Fibroblast of skin of right quadriceps (primary cell): ENCODE results near the gene FSCN2.

Experiments
- DNase-seq: peaks from one replicate; pipeline ENCODE4 v3.0.0-alpha.2; 2013

FSCN2 gene

GRCh38 chr17:81558941-81559806 lies 31.0 kb downstream of the FSCN2 start:
- no peak for DNase-seq

GRCh38 chr17:81561494-81561885 lies 33.3 kb downstream of the FSCN2 start:
- DNase-seq, result no peak

GRCh38 chr17:81563861-81564586 lies 35.8 kb downstream of the FSCN2 start:
- DNase-seq, result peak; percentile 67

- DNase-seq, result no peak
Measured at GRCh38 chr17:81564778-81565177, 36.6 kb downstream of the FSCN2 start.

- no peak for DNase-seq
Measured at GRCh38 chr17:81565231-81565630, 37.1 kb downstream of the FSCN2 start.

GRCh38 chr17:81566461-81567126 lies 38.4 kb downstream of the FSCN2 start:
- peak; percentile 99 for DNase-seq

GRCh38 chr17:81567191-81567590 lies 39.0 kb downstream of the FSCN2 start:
- no peak for DNase-seq

GRCh38 chr17:81568416-81568815 lies 40.2 kb downstream of the FSCN2 start:
- DNase-seq, result no peak

- no peak for DNase-seq
Measured at GRCh38 chr17:81569986-81570514, 41.9 kb downstream of the FSCN2 start.

GRCh38 chr17:81570964-81571363 lies 42.8 kb downstream of the FSCN2 start:
- DNase-seq, result no peak

GRCh38 chr17:81572563-81573168 lies 44.5 kb downstream of the FSCN2 start:
- peak; percentile 57 for DNase-seq

GRCh38 chr17:81573794-81574642 lies 45.8 kb downstream of the FSCN2 start:
- DNase-seq, result no peak

GRCh38 chr17:81574643-81574956 lies 46.4 kb downstream of the FSCN2 start:
- DNase-seq, result no peak

- DNase-seq, result no peak
Measured at GRCh38 chr17:81575836-81576235, 47.7 kb downstream of the FSCN2 start.

GRCh38 chr17:81576621-81577277 lies 48.6 kb downstream of the FSCN2 start:
- DNase-seq, result peak; percentile 77

GRCh38 chr17:81577278-81578000 lies 49.3 kb downstream of the FSCN2 start:
- DNase-seq, result no peak

GRCh38 chr17:81578038-81578441 lies 49.9 kb downstream of the FSCN2 start:
- peak; percentile 44 for DNase-seq

GRCh38 chr17:81578561-81579225 lies 50.5 kb downstream of the FSCN2 start:
- no peak for DNase-seq

- no peak for DNase-seq
Measured at GRCh38 chr17:81579298-81579697, 51.1 kb downstream of the FSCN2 start.

GRCh38 chr17:81579821-81580321 lies 51.7 kb downstream of the FSCN2 start:
- peak; percentile 80 for DNase-seq
